ENCODE measurements around the gene HNRNPA1. TPM values are rescaled to one million over a fixed set of nuclear protein-coding genes. Genes with fewer than 3 reads are reported as not detected.
A peak's percentile ranks its signal among the peaks of the same experiment; 100 is the strongest.

HNRNPA1 gene
- total and polyA plus RNA-seq, 9 of the 15 experiments (the other 6 are each of a cell fraction or from before 2014, with no cell fraction given) = 1,166 to 2,703 (median 1,815) TPM

DNA sequence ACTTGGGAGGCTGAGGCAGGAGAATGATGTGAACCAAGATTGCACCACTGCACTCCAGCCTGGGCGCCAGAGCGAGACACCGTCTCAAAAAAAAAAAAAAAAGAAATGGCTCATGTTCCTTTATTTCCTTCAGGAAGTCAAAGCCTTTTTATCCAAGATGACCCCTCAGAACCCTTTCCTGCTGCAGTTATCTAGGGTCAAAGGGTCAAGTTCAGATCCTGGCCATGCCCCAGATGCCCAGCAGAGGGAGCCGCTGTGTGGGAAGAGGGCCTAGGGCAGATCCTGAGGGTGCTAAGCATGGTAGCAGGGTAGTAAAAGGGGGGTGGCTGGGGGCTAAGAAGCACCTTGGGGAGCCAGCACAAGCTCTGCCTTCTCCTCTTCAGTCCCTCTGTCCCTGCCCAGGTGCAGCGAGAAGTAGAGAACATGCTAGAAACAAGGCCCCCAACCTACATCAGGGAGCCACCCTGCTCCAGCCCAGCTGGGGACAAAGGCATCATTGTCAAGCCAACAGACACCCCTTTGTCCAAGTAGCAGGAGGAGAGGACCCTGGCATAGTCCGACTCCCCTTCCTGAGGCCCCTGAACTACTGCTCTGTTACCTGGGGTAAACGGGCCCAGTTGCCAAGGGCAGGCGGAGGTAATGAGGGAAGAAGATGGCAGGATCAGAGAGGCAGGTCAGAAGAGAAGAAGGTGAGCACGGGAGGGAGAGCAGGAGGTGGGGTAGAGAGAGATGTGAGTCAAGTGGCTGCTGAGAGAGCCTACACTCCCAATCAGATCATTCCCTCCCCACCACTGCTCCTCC is 13.8 kb downstream of the HNRNPA1 start (continued):
- TF ChIP-seq RAD21 (CRISPR knock-in tag; conservative IDR thresholded peaks at IDR 0.05 in 1 of 2, IDR thresholded peaks at IDR 0.05 in 1 of 2) = peak; percentile 92 to 94
- TF ChIP-seq ILF3 (IDR thresholded peaks at IDR 0.05; ENCODE audit: borderline replicate concordance) = no peak
- peak; percentile 53; the same call in 1 of the 2 replicates for TF ChIP-seq MTA1 (IDR thresholded peaks at IDR 0.05; ENCODE audit: borderline replicate concordance)
- TF ChIP-seq, protein P1, sequence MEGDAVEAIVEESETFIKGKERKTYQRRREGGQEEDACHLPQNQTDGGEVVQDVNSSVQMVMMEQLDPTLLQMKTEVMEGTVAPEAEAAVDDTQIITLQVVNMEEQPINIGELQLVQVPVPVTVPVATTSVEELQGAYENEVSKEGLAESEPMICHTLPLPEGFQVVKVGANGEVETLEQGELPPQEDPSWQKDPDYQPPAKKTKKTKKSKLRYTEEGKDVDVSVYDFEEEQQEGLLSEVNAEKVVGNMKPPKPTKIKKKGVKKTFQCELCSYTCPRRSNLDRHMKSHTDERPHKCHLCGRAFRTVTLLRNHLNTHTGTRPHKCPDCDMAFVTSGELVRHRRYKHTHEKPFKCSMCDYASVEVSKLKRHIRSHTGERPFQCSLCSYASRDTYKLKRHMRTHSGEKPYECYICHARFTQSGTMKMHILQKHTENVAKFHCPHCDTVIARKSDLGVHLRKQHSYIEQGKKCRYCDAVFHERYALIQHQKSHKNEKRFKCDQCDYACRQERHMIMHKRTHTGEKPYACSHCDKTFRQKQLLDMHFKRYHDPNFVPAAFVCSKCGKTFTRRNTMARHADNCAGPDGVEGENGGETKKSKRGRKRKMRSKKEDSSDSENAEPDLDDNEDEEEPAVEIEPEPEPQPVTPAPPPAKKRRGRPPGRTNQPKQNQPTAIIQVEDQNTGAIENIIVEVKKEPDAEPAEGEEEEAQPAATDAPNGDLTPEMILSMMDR (IDR thresholded peaks at IDR 0.05 in 2 of 3, conservative IDR thresholded peaks at IDR 0.05 in 1 of 3; ENCODE audit: insufficient read depth in 2 of 3, low read depth in 1 of 3, low read length in 3 of 3) = peak; percentile 92 to 96 (median 93)
- 0 out of 2 replicates have a peak, but pooled peaks have one; percentile 23 for TF ChIP-seq ZNF354B (CRISPR knock-in tag; IDR thresholded peaks at IDR 0.05)
- TF ChIP-seq MYC (IDR thresholded peaks at IDR 0.05; ENCODE audit: low read depth, low read length) = peak; percentile 63
- TF ChIP-seq MYC (CRISPR knock-in tag; IDR thresholded peaks at IDR 0.05; ENCODE audit: borderline replicate concordance, low read depth) = peak; percentile 19; the same call in 1 of the 2 replicates
- no peak for TF ChIP-seq HLTF (IDR thresholded peaks at IDR 0.05)
- TF ChIP-seq TAL1 (IDR thresholded peaks at IDR 0.05) = peak; percentile 29; the same call in 1 of the 2 replicates
- TF ChIP-seq, protein P2, sequence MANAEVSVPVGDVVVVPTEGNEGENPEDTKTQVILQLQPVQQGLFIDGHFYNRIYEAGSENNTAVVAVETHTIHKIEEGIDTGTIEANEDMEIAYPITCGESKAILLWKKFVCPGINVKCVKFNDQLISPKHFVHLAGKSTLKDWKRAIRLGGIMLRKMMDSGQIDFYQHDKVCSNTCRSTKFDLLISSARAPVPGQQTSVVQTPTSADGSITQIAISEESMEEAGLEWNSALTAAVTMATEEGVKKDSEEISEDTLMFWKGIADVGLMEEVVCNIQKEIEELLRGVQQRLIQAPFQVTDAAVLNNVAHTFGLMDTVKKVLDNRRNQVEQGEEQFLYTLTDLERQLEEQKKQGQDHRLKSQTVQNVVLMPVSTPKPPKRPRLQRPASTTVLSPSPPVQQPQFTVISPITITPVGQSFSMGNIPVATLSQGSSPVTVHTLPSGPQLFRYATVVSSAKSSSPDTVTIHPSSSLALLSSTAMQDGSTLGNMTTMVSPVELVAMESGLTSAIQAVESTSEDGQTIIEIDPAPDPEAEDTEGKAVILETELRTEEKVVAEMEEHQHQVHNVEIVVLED (CRISPR knock-in tag; IDR thresholded peaks at IDR 0.05) = peak; percentile 44
- no peak for TF ChIP-seq POLR3G (IDR thresholded peaks at IDR 0.05; ENCODE audit: extremely low read depth, insufficient read length, insufficient replicate concordance)
- TF ChIP-seq ZNF583 (CRISPR knock-in tag; IDR thresholded peaks at IDR 0.05) = peak; percentile 68; the same call in 1 of the 2 replicates
- TF ChIP-seq HDAC8 (tag; IDR thresholded peaks at IDR 0.05) = no peak
- peak in 1 of 2 experiments; percentile 41; a peak in 2 of 4 replicates for TF ChIP-seq HDAC1 (IDR thresholded peaks at IDR 0.05)
- no peak for TF ChIP-seq ZNF79 (CRISPR knock-in tag; IDR thresholded peaks at IDR 0.05; ENCODE audit: low read depth)
- 0 out of 2 replicates have a peak, but pooled peaks have one; percentile 61 for TF ChIP-seq FOXK1 (CRISPR knock-in tag; IDR thresholded peaks at IDR 0.05; ENCODE audit: borderline replicate concordance)
- no peak for TF ChIP-seq PTTG1 (tag; IDR thresholded peaks at IDR 0.05; ENCODE audit: low read depth)
- TF ChIP-seq SIRT6 (IDR thresholded peaks at IDR 0.05; ENCODE audit: low read depth, low read length) = no peak
- TF ChIP-seq, protein P3, sequence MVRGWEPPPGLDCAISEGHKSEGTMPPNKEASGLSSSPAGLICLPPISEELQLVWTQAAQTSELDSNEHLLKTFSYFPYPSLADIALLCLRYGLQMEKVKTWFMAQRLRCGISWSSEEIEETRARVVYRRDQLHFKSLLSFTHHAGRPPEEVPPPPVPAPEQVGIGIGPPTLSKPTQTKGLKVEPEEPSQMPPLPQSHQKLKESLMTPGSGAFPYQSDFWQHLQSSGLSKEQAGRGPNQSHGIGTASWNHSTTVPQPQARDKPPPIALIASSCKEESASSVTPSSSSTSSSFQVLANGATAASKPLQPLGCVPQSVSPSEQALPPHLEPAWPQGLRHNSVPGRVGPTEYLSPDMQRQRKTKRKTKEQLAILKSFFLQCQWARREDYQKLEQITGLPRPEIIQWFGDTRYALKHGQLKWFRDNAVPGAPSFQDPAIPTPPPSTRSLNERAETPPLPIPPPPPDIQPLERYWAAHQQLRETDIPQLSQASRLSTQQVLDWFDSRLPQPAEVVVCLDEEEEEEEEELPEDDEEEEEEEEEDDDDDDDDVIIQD (CRISPR knock-in tag; IDR thresholded peaks at IDR 0.05) = no peak
- TF ChIP-seq MECOM (CRISPR knock-in tag; IDR thresholded peaks at IDR 0.05) = peak; percentile 47; the same call in 1 of the 2 replicates
- TF ChIP-seq TCF3 (CRISPR knock-in tag; IDR thresholded peaks at IDR 0.05) = peak; percentile 53; the same call in 1 of the 2 replicates
- peak; percentile 80 for TF ChIP-seq EP300 (IDR thresholded peaks at IDR 0.05; ENCODE audit: low read length)
- peak; percentile 29 to 81; a peak in 3 of 4 replicates for TF ChIP-seq RCOR1 (IDR thresholded peaks at IDR 0.05; ENCODE audit: borderline replicate concordance in 1 of 2, low read depth in 2 of 2, low read length in 2 of 2)
- TF ChIP-seq ZC3H11A (IDR thresholded peaks at IDR 0.05; ENCODE audit: low read depth, low read length) = 0 out of 2 replicates have a peak, but pooled peaks have one; percentile 27

Measured in K562 (cell line).